HG02571 (cell line): Measurements from ENCODE around the gene FOXA2.
"Not testable (repeated sequence)": the region's sequence is repeated elsewhere in the genome, so short reads cannot be mapped to it uniquely, and the experiment has no call there.

ENCODE experiments used
- ATAC-seq: cut with Tn5 transposase; IDR thresholded peaks from one replicate; pipeline ENCODE4 v1.9.1; 2021; ENCODE audit warnings: mild to moderate bottlenecking, moderate library complexity; ENCODE audit not compliant: unreplicated experiment

FOXA2 gene

GRCh38 chr20:22584522-22584921 lies at the start of gene FOXA2:
TSS of gene FOXA2 (minus strand) at chr20:22584572. CDS start at chr20:22584278, 294 bp downstream.
- ATAC-seq = no peak

- ATAC-seq = no peak
Measured at GRCh38 chr20:22630701-22631100, 46.3 kb upstream of the FOXA2 start.

- ATAC-seq = no peak
Measured at GRCh38 chr20:22629927-22630326, 45.6 kb upstream of the FOXA2 start.

GRCh38 chr20:22629447-22629846 lies 45.1 kb upstream of the FOXA2 start:
- ATAC-seq = no peak

DNA sequence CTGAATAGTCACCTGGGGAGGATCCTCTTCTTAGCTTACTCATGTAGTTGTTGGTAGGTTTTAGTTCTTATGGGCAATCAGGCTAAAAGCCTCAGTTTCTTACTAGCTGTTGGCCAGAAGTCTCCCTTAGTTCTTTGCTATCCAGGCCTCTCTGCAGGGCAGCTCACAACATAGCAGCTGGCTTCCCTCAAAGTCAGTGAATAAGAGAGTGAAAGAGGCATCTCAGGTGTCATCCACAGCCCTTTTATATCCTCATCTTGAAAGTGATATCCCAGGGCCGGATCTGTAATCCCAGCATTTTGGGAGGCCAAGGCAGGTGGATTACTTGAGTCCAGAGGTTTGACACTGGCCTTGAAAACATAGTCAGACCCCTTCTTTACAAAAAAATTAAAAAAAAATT lies 42.1 kb upstream of the FOXA2 start:
- ATAC-seq = no peak

DNA sequence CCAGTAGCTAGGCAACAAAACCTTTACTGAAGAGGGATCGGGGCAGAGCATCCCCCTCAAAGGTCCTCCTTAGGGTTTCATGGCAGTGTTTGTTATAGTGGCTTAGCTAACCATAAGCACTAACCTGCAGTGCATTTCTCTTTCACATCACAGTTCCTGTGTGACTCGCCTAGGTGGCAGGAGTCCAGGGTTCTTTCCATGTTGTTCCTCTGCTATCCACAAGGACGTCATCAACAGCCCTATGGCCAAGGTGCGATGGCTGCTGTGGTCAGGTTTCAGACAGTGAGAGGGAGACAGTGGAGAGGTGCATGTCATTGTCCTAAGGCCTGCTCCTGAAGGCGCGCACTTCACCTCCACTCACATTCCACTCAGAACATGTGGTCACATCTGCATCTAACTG lies 38.8 kb upstream of the FOXA2 start:
- ATAC-seq = no peak

- no peak for ATAC-seq
Measured at GRCh38 chr20:22620342-22620741, 36.0 kb upstream of the FOXA2 start.

- ATAC-seq = no peak
Measured at GRCh38 chr20:22619806-22620205, 35.4 kb upstream of the FOXA2 start.

DNA sequence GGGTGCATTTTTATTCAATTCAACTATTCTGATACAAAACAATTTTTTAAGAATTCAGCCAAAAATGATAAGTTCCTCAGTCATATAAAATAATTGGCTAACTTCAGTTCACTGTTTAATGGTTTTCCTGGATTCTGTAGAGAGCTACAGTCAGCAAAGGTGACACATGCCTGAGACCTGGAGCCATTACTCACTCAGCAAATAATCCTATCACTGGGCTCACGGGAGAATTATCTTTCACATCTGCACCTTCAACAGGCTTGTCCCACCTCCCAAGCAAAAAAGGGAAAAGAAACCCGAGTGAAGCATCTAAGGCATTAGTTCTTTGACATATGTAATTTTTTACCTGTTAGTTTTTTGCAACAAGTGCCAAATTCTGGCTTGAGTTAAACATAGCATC lies 34.9 kb upstream of the FOXA2 start:
- ATAC-seq = no peak

- no peak for ATAC-seq
Measured at GRCh38 chr20:22617160-22617559, 32.8 kb upstream of the FOXA2 start.

DNA sequence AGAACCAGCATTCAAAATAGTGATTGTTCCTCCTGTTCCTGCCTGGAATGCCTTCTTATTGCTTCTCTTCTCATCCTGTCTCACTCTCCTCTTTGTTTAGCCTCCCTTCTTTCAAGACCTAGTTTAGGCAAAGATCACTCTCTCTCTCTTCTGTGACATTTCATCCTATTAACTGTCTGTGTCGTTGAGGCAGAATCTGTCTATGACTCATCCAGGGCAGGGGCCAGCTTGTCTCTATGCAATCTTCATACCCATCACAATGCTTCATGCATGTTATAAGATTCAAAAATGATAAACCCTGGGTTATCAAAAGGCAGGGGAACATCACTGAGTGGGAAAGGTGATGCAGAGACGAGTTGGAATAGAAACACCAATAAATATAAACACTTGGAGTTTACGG lies 32.2 kb upstream of the FOXA2 start:
- ATAC-seq = no peak

GRCh38 chr20:22615425-22615824 lies 31.1 kb upstream of the FOXA2 start:
- no peak for ATAC-seq

DNA sequence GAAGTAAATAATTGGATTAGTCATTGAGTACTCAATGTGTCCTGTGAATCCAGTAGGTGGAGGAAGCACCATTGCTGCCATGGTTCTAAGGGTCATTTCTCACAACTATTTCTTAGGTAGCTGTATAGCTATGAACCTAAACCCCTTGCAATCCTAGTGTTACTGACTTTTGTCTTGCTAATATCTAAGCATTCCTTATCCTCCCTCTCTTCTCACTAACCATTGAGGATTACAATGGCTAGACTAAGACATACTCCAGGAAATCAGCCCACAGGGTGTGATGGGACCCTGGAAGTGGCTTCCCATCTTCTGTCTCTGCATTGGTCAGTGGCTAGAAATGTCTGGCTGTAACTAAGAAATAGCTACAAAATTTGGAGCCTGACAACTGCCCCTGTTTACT lies 27.3 kb upstream of the FOXA2 start:
- ATAC-seq = no peak

DNA sequence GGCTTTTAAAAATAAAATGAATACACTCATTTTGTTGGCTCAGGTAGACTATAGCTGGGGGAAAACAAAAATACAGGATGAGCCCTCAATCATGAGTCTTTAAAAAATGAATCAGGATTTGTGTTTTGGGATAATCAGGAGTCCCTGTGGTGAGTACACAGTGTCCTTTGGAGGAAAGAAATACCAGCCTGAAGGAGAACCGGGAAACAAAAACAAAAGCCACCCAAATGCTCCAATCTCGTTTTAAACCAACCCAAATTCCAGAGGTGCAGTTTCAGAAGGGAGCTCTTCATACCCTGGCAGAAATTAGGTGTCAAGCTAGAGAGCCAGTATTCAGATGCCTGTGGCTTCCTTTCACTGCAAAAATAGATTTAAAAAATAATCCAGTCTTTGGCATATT lies 23.3 kb upstream of the FOXA2 start:
- ATAC-seq = no peak

DNA sequence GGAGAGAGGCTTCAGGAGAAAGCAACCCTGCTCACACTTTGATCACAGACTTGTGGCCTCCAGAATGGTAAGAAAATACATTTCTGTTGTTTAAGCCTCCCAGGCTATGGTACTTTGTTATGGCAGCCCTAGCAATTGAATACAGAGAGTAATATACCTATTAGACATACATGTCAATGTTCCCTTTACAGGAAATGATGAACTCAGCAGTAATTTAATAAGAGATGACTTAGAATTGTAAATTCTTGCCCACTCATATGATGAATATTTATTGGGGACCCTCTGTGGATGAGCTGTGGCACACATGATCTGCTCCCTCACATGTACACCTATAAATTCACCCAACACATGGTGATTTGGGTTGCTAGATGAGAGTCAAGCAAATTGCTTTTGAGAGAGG lies 20.4 kb upstream of the FOXA2 start:
- no peak for ATAC-seq

GRCh38 chr20:22601361-22602141 lies 17.2 kb upstream of the FOXA2 start:
- no peak for ATAC-seq

DNA sequence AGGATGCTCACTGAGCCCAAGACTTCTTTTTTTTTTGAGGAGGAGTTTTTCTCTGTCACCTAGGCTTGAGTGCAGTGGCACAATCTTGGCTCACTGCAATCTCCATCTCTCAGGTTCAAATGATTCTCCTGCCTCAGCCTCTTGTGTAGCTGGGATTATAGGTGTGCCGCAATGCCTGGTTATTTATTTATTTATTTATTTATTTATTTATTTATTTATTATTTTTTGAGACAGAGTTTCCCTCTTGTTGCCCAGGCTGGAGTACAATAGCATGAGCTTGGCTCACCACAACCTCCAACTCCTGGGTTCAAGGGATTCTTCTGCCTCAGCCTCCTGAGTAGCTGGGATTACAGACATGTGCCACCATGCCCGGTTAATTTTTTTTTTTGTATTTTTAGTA lies 14.9 kb upstream of the FOXA2 start:
- ATAC-seq = not testable (repeated sequence)

- no peak for ATAC-seq
Measured at GRCh38 chr20:22597303-22597702, 12.9 kb upstream of the FOXA2 start.

DNA sequence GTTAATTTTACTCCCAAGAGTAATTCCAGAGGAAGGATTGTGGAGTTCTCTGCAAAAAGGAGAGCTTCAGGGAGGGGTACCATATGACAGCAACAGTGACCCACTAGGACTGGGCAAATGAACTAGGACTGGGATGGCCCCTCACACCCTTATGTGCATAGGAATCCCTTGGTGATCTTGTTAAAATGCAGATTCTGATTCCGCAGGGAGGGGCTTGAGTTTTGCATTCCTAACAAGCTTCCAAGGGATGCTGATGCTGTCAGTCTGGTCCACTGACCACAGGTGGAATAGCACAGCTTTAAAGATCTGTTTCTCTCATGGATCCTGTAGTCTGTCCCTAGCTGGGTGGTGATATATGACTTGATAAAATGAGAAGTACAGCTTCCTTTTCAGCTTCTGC lies 6.3 kb upstream of the FOXA2 start:
- no peak for ATAC-seq

- no peak for ATAC-seq
Measured at GRCh38 chr20:22586645-22587310, 2.4 kb upstream of the FOXA2 start.

DNA sequence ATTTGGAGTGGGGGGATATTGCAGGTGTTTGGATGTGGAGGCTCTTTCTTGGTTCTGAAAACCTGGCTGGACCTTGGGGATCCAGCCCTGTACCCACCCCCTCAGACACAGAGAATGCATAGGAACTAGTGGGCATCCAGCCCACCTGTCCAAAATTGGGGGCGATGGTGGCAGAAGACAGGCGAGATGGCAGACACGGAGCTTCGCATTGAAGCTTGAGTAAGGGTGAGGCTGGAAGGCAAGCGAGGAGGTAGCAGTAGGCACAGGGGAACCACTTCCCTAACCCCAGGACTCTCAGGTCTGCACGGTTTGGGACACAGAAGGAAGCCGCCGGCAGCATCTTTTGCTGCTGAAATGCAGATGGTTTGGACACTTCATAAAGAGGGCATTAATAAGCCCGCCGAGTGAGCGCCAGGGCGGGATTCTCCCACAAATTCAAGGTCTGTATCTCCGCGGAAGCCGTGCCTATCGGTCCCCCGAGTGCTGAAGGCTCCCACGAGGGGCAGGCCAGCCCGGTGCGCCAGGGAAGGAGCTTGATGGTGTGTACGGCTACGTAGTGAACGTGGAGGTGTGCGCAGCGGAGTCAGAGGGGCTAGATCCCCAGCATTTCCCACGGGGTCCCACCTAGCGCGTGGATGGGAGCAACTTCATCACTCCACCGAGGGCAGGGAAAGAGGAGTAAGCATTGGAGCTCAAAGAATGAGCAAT lies 1.6 kb upstream of the FOXA2 start:
- ATAC-seq = no peak
